Putamen (tissue), 1 donor: ENCODE results near the gene USP17L20.
"Not testable (repeated sequence)": the region's sequence is repeated elsewhere in the genome, so short reads cannot be mapped to it uniquely, and the experiment has no call there.

Experiments used
- DNase-seq: peaks from one replicate; pipeline ENCODE4 v3.0.0-alpha.2; 2016; ENCODE audit warnings: low spot score

Gene USP17L20

GRCh38 chr4:9257824-9258223 is at the start of gene USP17L20:
USP17L20 (plus strand) TSS chr4:9258124; CDS start chr4:9258124, 0 bp downstream.
- not testable (repeated sequence) for DNase-seq

GRCh38 chr4:9210357-9210756 is 47.6 kb upstream of the USP17L20 start, which contains the start of gene USP17L10:
USP17L10 (plus strand) TSS chr4:9210657; CDS start chr4:9210657, 0 bp downstream.
- not testable (repeated sequence) for DNase-seq

- not testable (repeated sequence) for DNase-seq
Observed at GRCh38 chr4:9214701-9215100, 43.2 kb upstream of the USP17L20 start.

GRCh38 chr4:9215105-9215504 is 42.8 kb upstream of the USP17L20 start, which contains the start of gene USP17L11:
USP17L11 (plus strand) TSS chr4:9215405; CDS start chr4:9215405, 0 bp downstream.
- DNase-seq: not testable (repeated sequence)

GRCh38 chr4:9219852-9220251 is 38.1 kb upstream of the USP17L20 start, which contains the start of gene USP17L12:
USP17L12 (plus strand) TSS chr4:9220152; CDS start chr4:9220152, 0 bp downstream.
- not testable (repeated sequence) for DNase-seq

GRCh38 chr4:9224596-9224995 is 33.3 kb upstream of the USP17L20 start, which contains the start of gene USP17L13:
USP17L13 (plus strand) TSS chr4:9224896; CDS start chr4:9224896, 0 bp downstream.
- not testable (repeated sequence) for DNase-seq

GRCh38 chr4:9230249-9230648 is 27.7 kb upstream of the USP17L20 start:
- DNase-seq: not testable (repeated sequence)

- DNase-seq: not testable (repeated sequence)
Observed at GRCh38 chr4:9234085-9234484, 23.8 kb upstream of the USP17L20 start, which contains the start of gene USP17L15. USP17L15 (plus strand) TSS chr4:9234385; CDS start chr4:9234385, 0 bp downstream.

GRCh38 chr4:9238461-9238860 is 19.5 kb upstream of the USP17L20 start:
- not testable (repeated sequence) for DNase-seq

GRCh38 chr4:9243579-9243978 is 14.3 kb upstream of the USP17L20 start, which contains the start of gene USP17L17:
USP17L17 (plus strand) TSS chr4:9243879; CDS start chr4:9243879, 0 bp downstream.
- DNase-seq: not testable (repeated sequence)

GRCh38 chr4:9247953-9248680 is 9.8 kb upstream of the USP17L20 start, which contains the start of gene USP17L18:
USP17L18 (plus strand) TSS chr4:9248630; CDS start chr4:9248630, 0 bp downstream.
- DNase-seq: peak; percentile 0

- DNase-seq: not testable (repeated sequence)
Observed at GRCh38 chr4:9253078-9253477, 4.8 kb upstream of the USP17L20 start, which contains the start of gene USP17L19. USP17L19 (plus strand) TSS chr4:9253378; CDS start chr4:9253378, 0 bp downstream.

GRCh38 chr4:9262572-9262971 is 4.6 kb downstream of the USP17L20 start, which contains the start of gene USP17L21:
USP17L21 (plus strand) TSS chr4:9262872; CDS start chr4:9262872, 0 bp downstream.
- DNase-seq: not testable (repeated sequence)

GRCh38 chr4:9267319-9267718 is 9.4 kb downstream of the USP17L20 start, which contains the start of gene USP17L22:
USP17L22 (plus strand) TSS chr4:9267619; CDS start chr4:9267619, 0 bp downstream.
- not testable (repeated sequence) for DNase-seq

GRCh38 chr4:9271719-9272118 is 13.8 kb downstream of the USP17L20 start:
- DNase-seq: not testable (repeated sequence)
